Kidney (tissue), 14 donors: ENCODE results near the gene OR51V1. TPM values are rescaled to one million over a fixed set of nuclear protein-coding genes. Genes with fewer than 3 reads are reported as not detected.

Source experiments
- DNase-seq, 5 donors: peaks; one replicate each; pipeline ENCODE4 v3.0.0-alpha.2; 2013 to 2020
- FAIRE-seq: peaks from 2 replicates; lab custom pipeline; 2012; peaks lifted over from hg19 to GRCh38; lab: Jason Lieb, UNC
- H3K27ac ChIP-seq, 2 donors: one replicate each; pipeline ENCODE4 v1.7.0; 2013; ENCODE audit warnings: low read depth in 2 of 2, low read length in 2 of 2, inconsistent platforms in 1 of 2
- H3K27me3 ChIP-seq: one replicate; pipeline ENCODE4 v1.7.1; 2013; ENCODE audit warnings: low read length, inconsistent platforms; ENCODE audit not compliant: control insufficient read depth, insufficient read depth
- H3K36me3 ChIP-seq, 3 donors: one replicate each; pipeline versions ENCODE4 v1.7.0 to v1.7.1; 2013; ENCODE audit warnings: low read length in 3 of 3, control low read depth in 1 of 3, inconsistent platforms in 1 of 3; ENCODE audit not compliant: insufficient read depth in 3 of 3, control insufficient read depth in 2 of 3
- H3K4me1 ChIP-seq, 3 donors: one replicate each; pipeline versions ENCODE4 v1.7.0 to v1.7.1; 2013; ENCODE audit warnings: low read length in 3 of 3, inconsistent platforms in 1 of 3, low read depth in 1 of 3; ENCODE audit not compliant: control insufficient read depth in 2 of 3, insufficient read depth in 2 of 3
- H3K4me3 ChIP-seq, 3 donors: one replicate each; pipeline versions ENCODE4 v1.7.0 to v1.8.1; 2013; ENCODE audit warnings: low read length in 3 of 3, control low read depth in 1 of 3, inconsistent platforms in 1 of 3
- H3K9ac ChIP-seq, 3 donors: one replicate each; pipeline versions ENCODE4 v1.7.0 to v1.7.1; 2013; ENCODE audit warnings: low read length in 3 of 3, control low read depth in 1 of 3, inconsistent platforms in 1 of 3
- H3K9me3 ChIP-seq, 3 donors: one replicate each; pipeline versions ENCODE4 v1.7.0 to v1.7.1; 2013; ENCODE audit warnings: low read length in 3 of 3, control low read depth in 1 of 3, inconsistent platforms in 1 of 3; ENCODE audit not compliant: control insufficient read depth in 2 of 3, insufficient read depth in 1 of 3
- intact Hi-C: fragments of 100-400 bp; cut with DNase I; formaldehyde crosslinking; loops from one replicate; pipeline ENCODE4 v1.11.1; 2022
- polyA plus RNA-seq: library from polyadenylated mRNA; stranded (reverse); fragments of 350-450 nt; fragmentation: Illumina TruSeq; extraction: RNeasy Lipid Tissue Mini Kit (QIAGEN cat#74804); gene quantifications from one replicate; pipeline ENCODE4 v1.2.3, GENCODE V29; 2014; ENCODE audit warnings: low read depth, low replicate concordance; ENCODE audit not compliant: insufficient read depth
- total RNA-seq: library from RNA; stranded (reverse); fragmentation: NEBNext Ultra II Directional; extraction: Animal tissue kit (Norgen Biotek cat#: 25700); gene quantifications from one replicate; pipeline ENCODE4 v1.2.1, GENCODE V29; 2021
- TF ChIP-seq, protein P1 (sequence below): IDR thresholded peaks from 3 replicates; pipeline ENCODE4 v1.5.1; 2012; ENCODE audit warnings: mild to moderate bottlenecking, moderate library complexity, borderline replicate concordance; ENCODE audit not compliant: insufficient read depth; ENCODE audit errors: extremely low read depth
- donor health status: control.
- donor health status: control.
- donor health status: control.
- donor health status: control.
- donor health status: control.
- donor health status: DM: yes; HTN: yes; CAD: no.
- donor health status: Normal renal cell carcinoma (clear cell type).

The OR51V1 gene
- total and polyA plus RNA-seq, 2 donors from 2014 or later: not detected

DNA sequence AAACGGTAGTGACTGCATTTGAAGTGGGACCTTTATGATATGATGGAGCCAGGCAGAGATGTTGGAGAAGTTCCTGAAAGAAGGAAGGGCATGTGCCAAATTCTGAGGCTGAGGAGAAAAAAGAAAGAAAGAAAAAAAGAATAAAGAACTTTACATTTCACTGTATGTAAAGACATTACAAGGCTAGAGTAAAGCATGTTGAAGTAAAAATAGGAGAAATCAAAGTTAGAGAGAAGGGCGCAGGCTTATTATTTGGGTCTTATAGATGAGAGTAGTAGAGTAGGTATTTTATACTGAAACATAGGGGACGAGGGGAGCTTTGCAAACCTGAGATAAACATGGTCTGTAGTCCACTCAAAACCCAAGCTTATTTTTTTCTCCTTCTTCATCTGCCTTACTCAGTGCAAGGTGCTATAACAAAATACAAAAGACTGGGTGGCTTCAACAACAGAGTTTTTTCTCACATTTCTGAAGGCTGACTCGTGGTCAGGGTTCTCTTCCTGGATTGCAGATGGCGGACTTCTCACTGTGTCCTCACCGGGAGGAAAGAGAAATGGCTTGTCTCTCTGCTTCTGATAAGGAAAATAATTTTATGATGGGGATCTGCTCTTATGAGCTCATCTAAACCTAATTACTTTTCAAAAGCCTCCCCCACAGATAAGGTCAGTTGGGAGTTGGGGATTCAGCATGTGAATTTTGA is 46.4 kb upstream of the OR51V1 start:
- H3K9me3 ChIP-seq: no peaks in the 10 kb centered on the region
- intact Hi-C loops: no loop called here
- FAIRE-seq: no peak

DNA sequence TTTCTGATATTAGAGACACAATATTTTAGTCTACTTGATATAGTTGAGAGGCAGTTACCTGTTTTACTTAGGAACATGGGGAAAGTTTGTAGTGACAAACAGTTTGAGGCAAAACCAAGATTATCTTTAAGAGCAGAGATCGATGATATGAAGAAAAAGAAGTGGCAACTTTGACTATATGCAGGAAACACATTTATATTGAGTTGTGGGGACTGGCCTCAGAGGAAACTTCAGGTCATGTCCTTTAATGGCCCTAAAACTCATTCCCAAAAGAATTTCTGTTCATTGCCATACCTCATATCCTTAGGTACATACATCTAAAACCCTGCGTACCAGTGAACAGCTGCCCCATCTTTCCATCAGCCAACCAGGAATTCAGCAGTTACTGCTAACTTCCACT is 44.7 kb upstream of the OR51V1 start:
- H3K4me1 ChIP-seq: no peaks in the 10 kb centered on the region
- no peak overlapping the region for H3K27ac ChIP-seq
- intact Hi-C loops: no loop called here
- H3K9me3 ChIP-seq: no peaks in the 10 kb centered on the region
- no peaks in the 10 kb centered on the region for H3K36me3 ChIP-seq
- H3K4me3 ChIP-seq: no peak overlapping the region
- H3K9ac ChIP-seq: no peak overlapping the region
- TF ChIP-seq, protein P1, sequence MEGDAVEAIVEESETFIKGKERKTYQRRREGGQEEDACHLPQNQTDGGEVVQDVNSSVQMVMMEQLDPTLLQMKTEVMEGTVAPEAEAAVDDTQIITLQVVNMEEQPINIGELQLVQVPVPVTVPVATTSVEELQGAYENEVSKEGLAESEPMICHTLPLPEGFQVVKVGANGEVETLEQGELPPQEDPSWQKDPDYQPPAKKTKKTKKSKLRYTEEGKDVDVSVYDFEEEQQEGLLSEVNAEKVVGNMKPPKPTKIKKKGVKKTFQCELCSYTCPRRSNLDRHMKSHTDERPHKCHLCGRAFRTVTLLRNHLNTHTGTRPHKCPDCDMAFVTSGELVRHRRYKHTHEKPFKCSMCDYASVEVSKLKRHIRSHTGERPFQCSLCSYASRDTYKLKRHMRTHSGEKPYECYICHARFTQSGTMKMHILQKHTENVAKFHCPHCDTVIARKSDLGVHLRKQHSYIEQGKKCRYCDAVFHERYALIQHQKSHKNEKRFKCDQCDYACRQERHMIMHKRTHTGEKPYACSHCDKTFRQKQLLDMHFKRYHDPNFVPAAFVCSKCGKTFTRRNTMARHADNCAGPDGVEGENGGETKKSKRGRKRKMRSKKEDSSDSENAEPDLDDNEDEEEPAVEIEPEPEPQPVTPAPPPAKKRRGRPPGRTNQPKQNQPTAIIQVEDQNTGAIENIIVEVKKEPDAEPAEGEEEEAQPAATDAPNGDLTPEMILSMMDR: no peak
- H3K27me3 ChIP-seq: no peaks in the 10 kb centered on the region
- DNase-seq (no peak), FAIRE-seq (no peak)

More for the DNA sequence above, 46.4 kb upstream of the OR51V1 start:
- Histone ChIP-seq H3K36me3 (no peaks in the 10 kb centered on the region), H3K4me3 (no peak overlapping the region), H3K9ac (no peak overlapping the region), H3K27me3 (no peaks in the 10 kb centered on the region), H3K4me1 (no peaks in the 10 kb centered on the region), H3K27ac (no peak overlapping the region)
- TF ChIP-seq, protein P1: no peak
- DNase-seq: no peak

GRCh38 chr11:5243816-5244180 is 43.3 kb upstream of the OR51V1 start:
- DNase-seq (no peak), FAIRE-seq (no peak)
- H3K27ac ChIP-seq: no peak overlapping the region
- no peaks in the 10 kb centered on the region for H3K36me3 ChIP-seq
- H3K4me1 ChIP-seq: no peaks in the 10 kb centered on the region
- no peaks in the 10 kb centered on the region for H3K9me3 ChIP-seq
- no peak overlapping the region for H3K4me3 ChIP-seq
- no peak overlapping the region for H3K9ac ChIP-seq
- TF ChIP-seq, protein P1: no peak
- intact Hi-C loops: no loop called here
- no peaks in the 10 kb centered on the region for H3K27me3 ChIP-seq
